MM.1S (cell line): ENCODE measurements around the gene PNKP.

ENCODE experiments used
- EZH2 ChIP-seq: fragments of 300-600 bp; sonication (generic); optimal IDR thresholded peaks from 2 replicates; pipeline ENCODE3; 2017; ENCODE audit warnings: low read depth, mild to moderate bottlenecking, antibody characterized with exemption, low read length, mixed read lengths
- EZH2phosphoT487 ChIP-seq: fragments of 300-600 bp; sonication (generic); IDR thresholded peaks from 2 replicates; pipeline ENCODE4 v1.6.1; 2018; ENCODE audit warnings: antibody characterized with exemption, low read length
- TF ChIP-seq, protein P1 (sequence below): fragments of 300-600 bp; sonication (generic); IDR thresholded peaks from 2 replicates; pipeline ENCODE4 v1.5.1; 2016; ENCODE audit warnings: antibody characterized with exemption, low read length, mixed read lengths

DNA sequence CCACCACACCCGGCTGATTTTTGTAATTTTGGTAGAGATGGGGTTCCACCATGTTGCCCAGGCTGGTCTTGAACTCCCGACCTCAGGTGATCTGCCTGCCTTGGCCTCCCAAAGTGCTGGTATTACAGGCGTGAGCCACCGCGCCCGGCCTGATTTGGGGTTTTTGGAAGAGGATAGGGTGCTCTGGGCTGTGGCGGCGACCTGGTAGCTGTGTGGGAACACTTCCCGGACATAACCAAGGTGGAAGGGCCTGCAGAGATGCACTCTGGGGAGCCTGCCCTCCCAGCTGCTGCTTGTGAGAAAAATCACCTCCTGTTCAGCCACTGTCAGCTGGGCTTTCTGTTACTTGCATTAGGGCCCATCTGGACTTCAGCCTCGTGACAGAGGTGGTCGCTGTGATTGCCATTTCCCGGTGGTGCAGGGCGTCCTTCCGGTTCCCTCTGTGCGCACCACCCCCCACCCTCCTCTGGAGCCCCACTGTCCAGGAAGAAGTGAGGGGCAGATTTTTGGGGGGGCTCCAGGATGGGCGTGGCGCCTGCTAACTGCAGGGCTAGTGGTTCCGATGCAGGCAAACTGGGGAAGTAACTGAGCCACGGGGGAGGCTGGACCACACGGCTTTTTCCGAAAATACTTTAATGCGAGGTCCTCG is 21.8 kb upstream of the PNKP start:
- TF ChIP-seq, protein P1, sequence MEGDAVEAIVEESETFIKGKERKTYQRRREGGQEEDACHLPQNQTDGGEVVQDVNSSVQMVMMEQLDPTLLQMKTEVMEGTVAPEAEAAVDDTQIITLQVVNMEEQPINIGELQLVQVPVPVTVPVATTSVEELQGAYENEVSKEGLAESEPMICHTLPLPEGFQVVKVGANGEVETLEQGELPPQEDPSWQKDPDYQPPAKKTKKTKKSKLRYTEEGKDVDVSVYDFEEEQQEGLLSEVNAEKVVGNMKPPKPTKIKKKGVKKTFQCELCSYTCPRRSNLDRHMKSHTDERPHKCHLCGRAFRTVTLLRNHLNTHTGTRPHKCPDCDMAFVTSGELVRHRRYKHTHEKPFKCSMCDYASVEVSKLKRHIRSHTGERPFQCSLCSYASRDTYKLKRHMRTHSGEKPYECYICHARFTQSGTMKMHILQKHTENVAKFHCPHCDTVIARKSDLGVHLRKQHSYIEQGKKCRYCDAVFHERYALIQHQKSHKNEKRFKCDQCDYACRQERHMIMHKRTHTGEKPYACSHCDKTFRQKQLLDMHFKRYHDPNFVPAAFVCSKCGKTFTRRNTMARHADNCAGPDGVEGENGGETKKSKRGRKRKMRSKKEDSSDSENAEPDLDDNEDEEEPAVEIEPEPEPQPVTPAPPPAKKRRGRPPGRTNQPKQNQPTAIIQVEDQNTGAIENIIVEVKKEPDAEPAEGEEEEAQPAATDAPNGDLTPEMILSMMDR = no peak
- TF ChIP-seq EZH2 (no peak), EZH2phosphoT487 (no peak)
